Left cardiac atrium (tissue), 4 donors: ENCODE measurements around the gene RAPGEF5. TPM values are rescaled to one million over a fixed set of nuclear protein-coding genes. Genes with fewer than 3 reads are reported as not detected.

ENCODE experiments used
- ATAC-seq, 2 donors: fragments of 200-7000 bp; cut with Tn5 transposase; one replicate each; pipeline ENCODE4 v1.9.1; 2020; ENCODE audit warnings: mild to moderate bottlenecking in 2 of 2, moderate library complexity in 2 of 2
- DNase-seq: peaks from one replicate; pipeline ENCODE4 v3.0.0-alpha.2; 2020
- intact Hi-C, 2 donors: fragments of 100-400 bp; cut with DNase I; formaldehyde crosslinking; loops; one replicate each; pipeline versions ENCODE4 v1.14.1 to v1.15.1; 2022 to 2023
- total RNA-seq, 2 donors: library from RNA; stranded (reverse); fragmentation: NEBNext Ultra II Directional; extraction: Animal tissue kit (Norgen Biotek cat#: 25700); gene quantifications; one replicate each; pipeline ENCODE4 v1.2.1, GENCODE V29; 2021
- donor health status: DM: no; HTN: yes; CAD: no.
- donor health status: DM: no; HTN: yes; CAD: no; lungs with severe emphysema.
- donor health status: DM: yes; HTN: yes; CAD: no.
- donor health status: Dilated cardiomyopathy.

RAPGEF5 gene
- total RNA-seq, 2 donors from 2014 or later = 15.9 to 29.8 TPM

DNA sequence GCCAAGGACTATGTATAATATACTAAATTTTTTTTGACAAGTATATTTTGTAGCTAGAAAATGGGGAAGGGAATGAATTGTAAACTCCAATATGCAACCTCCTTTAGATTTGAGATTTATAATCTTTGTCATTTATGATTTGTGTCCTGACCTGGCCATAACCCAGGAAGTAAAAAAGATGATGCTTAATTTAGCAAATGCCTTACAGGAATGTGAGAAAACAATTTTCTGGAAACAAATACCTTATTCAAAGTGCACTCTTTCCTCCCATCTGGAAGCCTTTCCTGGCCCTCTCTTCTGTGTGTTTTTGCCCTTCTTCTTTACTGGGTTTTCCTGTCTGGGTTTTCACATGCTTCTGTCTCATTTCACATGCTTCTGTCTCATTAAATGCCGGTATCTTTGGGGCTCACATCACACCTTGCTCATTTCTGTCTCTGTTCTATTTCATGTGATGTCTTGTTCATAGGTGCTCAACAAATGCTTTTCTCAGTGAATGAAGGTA, 149.2 kb downstream of the RAPGEF5 start:
- ATAC-seq (no peak), DNase-seq (no peak)
- intact Hi-C loops = no loop called here

DNA sequence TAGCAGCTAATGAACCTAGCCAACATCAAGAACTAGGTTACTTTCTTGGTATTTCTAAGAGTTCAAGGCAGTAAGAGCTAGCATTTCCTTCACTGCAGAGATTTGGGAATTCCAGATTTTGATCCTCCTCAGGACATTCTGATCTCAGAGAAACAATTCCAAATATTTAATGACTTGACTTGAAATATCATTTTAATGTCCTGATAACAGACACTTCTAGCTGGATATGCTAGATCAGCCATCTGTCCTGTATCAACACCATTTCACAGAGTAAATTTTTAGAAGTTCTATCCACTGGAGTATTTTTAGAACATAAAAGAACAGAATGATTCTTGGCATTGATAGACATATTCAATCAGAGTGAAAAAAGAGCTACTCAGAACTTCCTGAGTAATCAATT, 151.3 kb downstream of the RAPGEF5 start:
- intact Hi-C loops = no loop called here
- ATAC-seq (no peak), DNase-seq (no peak)

GRCh38 chr7:22204312-22204711, 152.6 kb downstream of the RAPGEF5 start:
- intact Hi-C loops = no loop called here
- no peak for DNase-seq
- no peak for ATAC-seq

GRCh38 chr7:22202141-22202540, 154.8 kb downstream of the RAPGEF5 start:
- ATAC-seq (no peak), DNase-seq (no peak)
- intact Hi-C loops = no loop called here

- DNase-seq (no peak), ATAC-seq (no peak)
- intact Hi-C loops = no loop called here
Observed at GRCh38 chr7:22201186-22201880, 155.6 kb downstream of the RAPGEF5 start.

GRCh38 chr7:22200777-22201176, 156.2 kb downstream of the RAPGEF5 start:
- intact Hi-C loops = no loop called here
- DNase-seq (no peak), ATAC-seq (no peak)

DNA sequence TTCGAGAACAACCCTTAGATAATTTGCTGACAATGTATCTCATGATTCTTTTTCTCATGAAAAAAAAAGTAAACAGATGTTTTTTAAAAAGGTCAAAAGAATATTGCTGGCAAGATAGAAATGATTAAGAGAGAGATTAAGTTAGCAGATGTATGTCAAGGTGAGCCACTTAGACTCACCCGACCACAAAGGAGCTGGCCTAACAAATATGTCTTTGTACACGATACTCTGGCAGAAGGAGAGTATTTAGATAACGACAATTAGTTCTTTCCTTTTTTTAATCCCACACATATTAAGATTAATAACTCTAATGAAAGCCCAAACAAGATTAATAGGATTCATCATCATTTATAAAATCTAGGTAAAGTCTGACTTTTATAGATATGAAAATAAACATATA, 156.7 kb downstream of the RAPGEF5 start:
- no peak for ATAC-seq
- intact Hi-C loops = no loop called here
- DNase-seq = no peak

GRCh38 chr7:22197376-22197775, 159.6 kb downstream of the RAPGEF5 start:
- ATAC-seq = no peak
- no peak for DNase-seq
- intact Hi-C loops = no loop called here

DNA sequence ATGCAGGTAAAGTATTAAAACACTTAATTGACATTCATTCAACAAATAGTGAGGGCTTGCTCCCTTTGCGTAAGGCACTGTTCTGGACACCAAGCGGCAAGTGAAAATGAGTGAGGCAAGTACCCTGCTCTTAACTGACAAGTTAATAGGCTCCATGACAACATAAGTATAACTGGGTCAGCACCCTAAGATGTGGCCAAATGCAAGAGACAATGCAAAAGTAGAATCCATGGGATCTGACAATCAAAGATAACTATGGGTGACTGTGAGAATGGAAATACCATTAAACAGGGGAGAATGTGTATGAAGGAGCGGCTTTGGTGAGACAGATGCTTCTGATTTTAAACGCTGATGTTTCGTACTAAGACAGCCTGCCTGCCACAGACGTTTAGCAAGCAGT, 160.5 kb downstream of the RAPGEF5 start:
- no peak for DNase-seq
- no peak for ATAC-seq
- intact Hi-C loops = no loop called here

- ATAC-seq = no peak
Observed at GRCh38 chr7:22195397-22196172, 161.4 kb downstream of the RAPGEF5 start.

DNA sequence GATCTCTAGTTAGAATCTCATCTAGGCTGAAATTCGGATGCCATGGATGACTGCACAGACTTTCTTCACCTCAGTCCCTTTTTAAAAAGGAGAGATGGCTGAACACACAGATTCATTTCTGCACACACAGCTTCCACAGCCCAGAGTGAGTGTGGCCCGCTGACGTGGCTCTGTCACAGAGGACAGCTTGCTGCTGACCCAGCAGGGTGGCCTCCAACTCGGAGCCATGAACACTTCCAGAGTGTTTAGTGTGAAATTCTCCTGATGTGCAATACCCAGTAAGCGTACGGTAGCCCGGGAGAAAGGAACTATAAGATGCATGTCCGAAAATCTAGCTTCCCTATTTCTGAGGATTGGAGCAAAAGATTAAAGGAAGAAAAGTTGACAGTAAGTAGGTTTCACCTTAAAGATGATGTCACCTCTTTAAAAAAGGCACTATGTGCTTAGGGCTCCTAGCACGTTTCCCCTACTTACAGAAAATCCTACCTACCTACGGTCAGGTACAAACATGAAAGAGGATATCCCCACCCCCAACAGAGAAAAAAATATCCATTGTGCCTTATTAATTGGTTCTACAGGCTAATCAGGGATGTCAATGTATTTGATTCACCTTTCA, 162.2 kb downstream of the RAPGEF5 start:
- intact Hi-C loops = no loop called here
- ATAC-seq = no peak
- no peak for DNase-seq

More at GRCh38 chr7:22195397-22196172, 161.4 kb downstream of the RAPGEF5 start:
- no peak for DNase-seq
- intact Hi-C loops = no loop called here

- DNase-seq (peak; percentile 42), ATAC-seq (peak; percentile 74 to 96)
- intact Hi-C loops = no loop called here
Observed at GRCh38 chr7:22193450-22193983, 163.4 kb downstream of the RAPGEF5 start.

- ATAC-seq (no peak), DNase-seq (no peak)
- intact Hi-C loops = no loop called here
Observed at GRCh38 chr7:22192801-22193200, 164.2 kb downstream of the RAPGEF5 start.

DNA sequence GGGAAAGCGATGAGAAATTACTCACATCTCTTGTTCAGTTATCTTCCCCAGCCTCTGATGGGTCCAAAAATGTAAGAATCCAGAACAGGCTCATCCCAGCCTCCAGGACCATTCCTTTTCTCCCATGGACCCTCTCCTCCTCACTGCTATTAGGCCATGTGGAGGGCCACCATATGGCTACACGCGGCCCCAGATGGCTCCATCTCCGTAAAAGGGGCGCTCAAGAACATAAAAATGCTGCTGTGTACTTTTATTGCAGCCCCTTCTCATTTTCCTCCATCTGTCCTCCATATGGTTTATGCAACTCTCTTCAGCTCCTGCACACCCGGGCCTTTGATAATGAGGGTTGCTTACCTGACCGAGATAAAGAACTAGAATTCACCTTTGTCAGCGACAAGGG, 166.2 kb downstream of the RAPGEF5 start:
- no peak for ATAC-seq
- DNase-seq = no peak
- intact Hi-C loops = no loop called here

- ATAC-seq = no peak
- intact Hi-C loops = no loop called here
Observed at GRCh38 chr7:22189741-22190140, 167.2 kb downstream of the RAPGEF5 start.

DNA sequence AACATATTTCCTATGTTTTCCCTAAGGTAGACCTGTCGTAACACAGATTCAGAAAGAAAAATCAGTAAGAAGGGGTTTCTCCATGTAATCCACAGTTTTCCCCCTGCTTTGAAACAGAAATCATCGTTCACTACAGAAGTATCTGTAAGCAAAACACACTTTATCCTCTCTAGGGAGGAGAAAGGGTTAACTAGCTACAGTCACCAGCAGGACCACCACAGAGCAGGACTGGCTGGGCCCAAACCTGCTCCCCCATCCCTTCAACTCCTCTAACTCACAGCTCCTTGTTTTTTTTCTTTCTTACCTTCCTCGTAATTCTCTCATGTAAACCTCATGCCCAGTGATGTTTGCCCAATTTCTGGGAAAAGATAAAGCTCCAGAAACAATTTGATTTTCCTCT, 167.7 kb downstream of the RAPGEF5 start:
- intact Hi-C loops = no loop called here
- ATAC-seq (no peak), DNase-seq (no peak)

More at GRCh38 chr7:22189741-22190140, 167.2 kb downstream of the RAPGEF5 start:
- no peak for DNase-seq

DNA sequence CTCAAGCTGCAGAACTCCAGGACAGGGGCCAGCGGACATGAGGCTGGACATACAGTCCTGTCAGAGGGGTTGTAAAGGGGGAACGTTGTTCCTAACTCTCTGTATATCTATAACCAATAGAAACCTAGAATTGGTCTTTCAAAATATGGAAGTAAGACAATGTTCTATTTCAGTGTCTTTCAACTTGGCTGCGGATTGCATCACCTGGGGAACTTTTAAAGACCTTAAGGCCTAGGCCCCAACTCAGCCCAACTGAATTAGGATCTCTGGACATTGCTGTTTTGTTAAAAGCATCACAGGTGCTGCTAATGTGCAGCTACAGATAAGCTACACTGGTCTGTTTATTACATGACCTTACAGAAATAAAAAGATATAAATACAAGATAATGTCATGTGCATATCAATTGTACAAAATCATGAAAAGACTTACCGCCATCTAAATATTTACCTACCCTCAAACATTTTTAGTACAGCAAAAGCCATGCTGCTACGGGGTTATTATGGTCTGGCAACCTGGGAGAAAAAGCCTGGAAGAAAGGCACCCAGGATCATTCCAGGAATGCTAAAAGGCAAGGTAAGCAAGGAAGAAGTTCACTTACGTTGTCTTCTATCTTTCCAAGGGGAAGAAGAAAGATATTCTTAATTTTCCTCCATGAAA, 169.1 kb downstream of the RAPGEF5 start:
- intact Hi-C loops = no loop called here
- ATAC-seq (no peak), DNase-seq (no peak)

DNA sequence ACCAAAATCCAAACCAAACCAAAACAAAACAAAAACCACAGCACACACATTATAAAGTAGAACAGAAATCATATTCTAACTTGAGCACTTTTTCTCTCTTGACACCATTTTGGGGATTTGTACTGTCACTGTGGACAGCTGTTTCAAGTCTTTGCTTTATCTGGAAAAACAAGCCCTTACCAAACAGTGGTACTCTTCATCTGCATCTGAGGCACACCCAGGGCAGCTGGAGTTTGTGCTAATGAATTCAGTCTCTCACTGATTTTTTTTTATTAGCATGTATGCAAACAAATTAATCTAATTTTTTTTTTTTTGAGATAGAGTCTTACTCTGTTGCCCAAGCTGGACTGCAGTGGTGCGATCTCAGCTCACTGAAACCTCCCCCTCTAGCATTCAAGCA, 171.4 kb downstream of the RAPGEF5 start:
- DNase-seq (no peak), ATAC-seq (no peak)
- intact Hi-C loops = no loop called here

- intact Hi-C loops = no loop called here
- no peak for ATAC-seq
- DNase-seq = no peak
Observed at GRCh38 chr7:22184549-22185199, 172.3 kb downstream of the RAPGEF5 start.
